IPS-NIHi7 (cell line): ENCODE measurements around the gene OSBPL9.
A peak's percentile ranks its signal among the peaks of the same experiment; 100 is the strongest.
"Not testable (repeated sequence)": the region's sequence is repeated elsewhere in the genome, so short reads cannot be mapped to it uniquely, and the experiment has no call there.

ENCODE experiments used
- DNase-seq: peaks from one replicate; pipeline ENCODE4 v3.0.0; 2012; ENCODE audit warnings: mixed read lengths; ENCODE audit errors: extremely low spot score

Gene OSBPL9

DNA sequence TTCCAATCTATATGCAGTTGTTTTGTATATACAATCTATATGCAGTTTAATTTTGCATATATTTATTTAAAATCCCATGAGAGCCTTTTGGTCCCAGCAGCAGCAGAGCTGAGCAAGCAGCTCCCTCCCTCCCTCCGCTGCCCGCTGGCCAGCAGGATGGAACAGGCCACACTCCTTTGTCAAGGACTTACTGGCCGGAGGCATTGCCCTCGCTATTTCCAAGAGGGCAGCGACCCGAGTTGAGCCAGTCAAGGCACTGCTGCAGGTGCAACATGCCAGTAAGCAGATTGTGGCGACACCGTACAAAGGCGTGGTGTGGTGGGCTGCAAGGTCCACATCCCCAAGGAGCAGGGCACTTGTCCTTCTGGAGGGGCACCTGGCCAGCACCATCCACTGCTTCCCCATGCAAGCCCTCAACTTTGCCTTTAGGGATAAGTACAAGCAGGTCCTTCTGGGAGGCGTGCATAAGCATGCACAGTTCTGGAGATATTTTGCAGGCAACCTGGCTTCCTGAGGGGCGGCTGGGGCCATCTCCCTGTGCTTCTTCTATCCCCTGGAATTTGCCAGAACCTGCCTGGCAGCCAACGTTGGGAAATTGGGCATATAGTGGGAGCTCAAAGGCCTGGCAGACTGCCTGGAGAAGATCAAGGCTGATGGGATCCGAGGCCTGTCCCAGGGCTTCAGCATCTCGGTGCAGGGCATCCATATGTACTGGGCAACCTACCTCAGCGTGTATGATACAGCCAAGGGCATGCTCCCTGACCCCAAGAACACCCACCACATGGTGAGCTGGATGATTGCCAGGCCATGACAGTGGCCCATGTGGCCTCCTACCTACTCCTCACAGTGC lies 92.2 kb downstream of the OSBPL9 start:
- DNase-seq, result no peak

DNA sequence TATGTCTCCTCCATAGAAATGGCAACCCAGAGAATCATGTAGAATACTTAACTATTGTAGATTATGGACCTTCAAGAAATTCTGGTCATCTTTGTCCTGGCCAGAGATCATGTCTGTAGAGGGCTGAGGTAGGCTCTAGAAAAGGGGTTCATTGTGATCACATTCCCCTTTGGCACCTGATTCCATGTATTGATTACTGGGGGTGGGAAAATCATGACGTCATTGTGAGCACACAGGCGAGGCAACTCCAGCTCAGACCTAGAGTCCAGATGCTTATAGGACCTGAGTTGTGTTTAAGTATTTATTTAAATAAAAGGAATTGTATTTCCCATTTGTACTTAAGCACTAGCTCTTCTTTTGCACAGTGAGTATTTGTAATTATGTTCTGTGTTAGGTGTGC lies 93.1 kb downstream of the OSBPL9 start:
- no peak for DNase-seq

DNA sequence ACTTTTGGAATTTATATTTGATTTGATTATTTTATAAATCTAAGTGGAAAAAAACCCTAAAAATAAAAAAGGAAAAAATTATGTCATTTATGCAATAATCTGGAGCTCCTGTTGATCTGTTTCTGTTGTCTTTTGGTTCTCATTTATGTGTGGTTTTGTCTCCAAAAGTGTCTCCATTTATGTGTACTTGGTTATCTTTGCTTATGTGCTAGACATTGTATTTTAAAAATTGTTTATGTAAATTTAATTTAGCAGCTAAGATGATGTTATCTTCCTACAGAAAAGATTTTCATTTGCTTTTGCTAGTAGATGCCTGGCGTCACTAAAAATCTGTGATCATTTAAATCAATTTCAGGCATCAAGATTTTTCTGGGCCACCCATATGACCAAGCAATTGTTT lies 95.7 kb downstream of the OSBPL9 start:
- DNase-seq, result no peak

GRCh38 chr1:51714374-51715019 lies 97.6 kb downstream of the OSBPL9 start:
- DNase-seq, result no peak

DNA sequence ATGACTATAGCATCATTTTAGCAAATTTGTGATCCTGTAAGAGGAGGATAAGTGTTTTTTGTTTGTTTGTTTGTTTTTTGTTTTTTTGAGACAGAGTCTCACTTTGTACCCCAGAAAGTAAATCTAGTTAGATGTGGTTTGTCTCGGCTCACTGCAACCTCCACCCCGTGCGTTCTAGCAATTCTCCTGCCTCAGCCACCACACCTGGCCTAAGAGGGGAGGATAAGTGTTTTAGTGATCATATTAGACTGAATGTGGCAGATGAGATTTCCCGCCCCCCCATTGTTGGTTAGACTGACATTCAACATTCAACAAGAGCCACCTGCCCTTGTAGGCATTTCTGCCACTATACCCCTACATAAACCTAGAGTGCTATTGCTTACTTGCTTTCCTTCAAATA lies 98.5 kb downstream of the OSBPL9 start:
- no peak for DNase-seq

DNA sequence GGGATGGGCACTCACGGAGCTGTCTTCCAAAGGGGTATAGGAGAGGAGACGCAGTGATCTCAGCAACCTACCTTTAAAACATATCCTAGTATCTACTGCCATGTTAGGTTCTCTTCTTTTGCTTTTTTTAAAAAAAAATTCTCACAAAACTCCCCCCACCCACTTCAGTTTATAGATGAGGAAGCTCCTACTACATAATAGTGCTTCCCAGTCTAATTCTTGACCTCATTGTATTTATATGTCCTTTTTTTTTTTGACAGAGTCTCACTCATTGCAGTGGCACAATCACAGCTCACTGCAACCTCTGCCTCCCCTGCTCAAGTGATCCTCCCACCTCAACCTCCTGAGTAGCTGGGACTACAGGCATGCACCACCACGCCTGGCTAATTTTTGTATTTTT lies 99.9 kb downstream of the OSBPL9 start:
- DNase-seq, result no peak

- no peak for DNase-seq
These were observed 101.0 kb downstream of the OSBPL9 start for GRCh38 chr1:51717842-51718241.

GRCh38 chr1:51719146-51719545 lies 102.3 kb downstream of the OSBPL9 start:
- DNase-seq, result no peak

GRCh38 chr1:51724797-51725196 lies 107.9 kb downstream of the OSBPL9 start:
- no peak for DNase-seq

GRCh38 chr1:51726051-51726450 lies 109.2 kb downstream of the OSBPL9 start:
- DNase-seq, result no peak

DNA sequence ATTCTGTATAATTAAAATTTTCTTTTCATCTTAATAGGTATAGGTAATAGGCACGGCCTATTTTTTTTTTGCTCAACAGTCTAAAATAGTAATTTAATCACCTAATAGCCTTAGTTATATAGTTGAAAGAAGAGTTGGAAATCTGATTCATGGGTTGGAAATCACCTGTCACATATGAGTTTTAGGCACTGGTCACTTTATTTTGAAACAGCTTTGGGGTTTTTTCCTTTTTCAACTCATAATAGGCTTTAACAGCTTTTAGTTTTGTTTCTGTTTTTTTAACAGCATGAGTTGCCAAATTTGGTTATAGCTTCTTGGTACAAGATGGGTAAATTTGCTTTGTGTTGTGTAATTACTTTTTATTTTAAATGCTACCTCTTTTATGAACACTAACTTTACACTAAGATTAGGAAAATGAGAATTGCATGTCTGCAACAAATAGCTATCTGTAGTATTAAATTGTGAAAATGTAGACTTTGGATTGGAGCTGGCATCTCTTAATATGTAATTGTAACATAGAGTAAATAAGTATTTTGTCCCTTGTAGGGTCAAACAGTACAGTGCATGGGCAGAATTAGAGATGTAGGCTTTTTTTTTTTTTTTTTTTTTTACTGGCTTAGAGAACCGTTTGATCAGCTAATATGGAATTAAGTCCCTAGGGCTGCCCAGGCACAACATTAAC lies 109.8 kb downstream of the OSBPL9 start:
- DNase-seq, result no peak

GRCh38 chr1:51727366-51727765 lies 110.5 kb downstream of the OSBPL9 start:
- DNase-seq, result no peak

DNA sequence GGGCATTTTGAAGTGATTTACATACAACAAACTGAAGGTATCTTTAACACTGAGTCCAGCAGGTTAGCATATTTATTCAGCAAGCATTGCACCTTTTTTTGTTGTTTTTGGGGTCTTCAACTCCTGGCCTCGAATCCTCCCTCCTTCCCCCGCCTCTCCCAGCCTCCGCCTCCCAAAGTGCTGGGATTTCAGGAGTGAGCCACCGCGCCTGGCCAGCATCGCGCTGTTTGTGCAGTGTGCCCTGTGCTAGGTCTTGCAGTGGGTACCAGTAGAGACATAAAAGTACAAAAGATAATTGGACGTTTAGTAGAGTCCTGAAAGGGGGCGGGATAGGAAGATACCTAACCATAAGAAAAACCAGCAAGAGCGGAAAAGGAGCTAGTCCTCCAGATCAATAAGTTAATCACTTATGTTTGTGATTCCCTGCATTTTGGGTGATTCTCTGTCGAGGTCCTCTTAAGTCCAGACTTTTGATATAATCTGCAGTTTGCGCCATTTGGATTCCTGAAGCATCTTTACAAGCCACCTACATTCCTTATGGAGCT lies 111.8 kb downstream of the OSBPL9 start:
- DNase-seq, result no peak

DNA sequence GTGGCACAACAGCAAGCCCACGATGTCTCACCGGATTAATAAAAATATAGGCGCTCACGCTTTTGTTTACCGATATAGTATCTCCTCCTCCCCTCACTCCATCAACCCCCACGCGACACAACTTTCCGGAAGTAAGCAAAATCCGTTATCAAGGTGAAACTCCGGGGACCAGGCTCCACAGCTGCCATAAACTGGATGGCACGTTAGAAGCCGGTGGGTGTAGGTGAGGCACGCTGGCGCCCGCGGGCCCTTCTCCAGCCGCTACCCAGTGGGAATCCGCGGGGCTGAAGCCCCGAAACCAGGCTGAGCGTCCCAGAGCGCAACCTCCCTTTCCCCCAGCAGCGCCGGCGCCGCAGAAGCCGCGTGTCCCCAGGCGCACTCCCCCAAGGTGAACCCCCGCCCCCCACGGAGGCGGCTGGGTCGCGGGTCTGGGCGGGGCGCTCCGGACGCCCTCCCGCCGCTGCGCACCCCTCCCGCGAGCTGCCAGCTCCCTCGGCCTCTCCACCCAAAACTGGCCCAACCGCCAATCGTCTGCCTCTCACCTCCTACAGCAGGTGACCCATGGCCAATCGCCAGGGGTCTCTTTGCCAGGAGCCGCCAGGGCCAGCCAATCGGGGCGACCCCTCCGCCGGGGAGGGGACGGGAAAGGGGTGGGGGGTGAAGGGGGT lies 112.4 kb downstream of the OSBPL9 start:
- peak; percentile 98 for DNase-seq

DNA sequence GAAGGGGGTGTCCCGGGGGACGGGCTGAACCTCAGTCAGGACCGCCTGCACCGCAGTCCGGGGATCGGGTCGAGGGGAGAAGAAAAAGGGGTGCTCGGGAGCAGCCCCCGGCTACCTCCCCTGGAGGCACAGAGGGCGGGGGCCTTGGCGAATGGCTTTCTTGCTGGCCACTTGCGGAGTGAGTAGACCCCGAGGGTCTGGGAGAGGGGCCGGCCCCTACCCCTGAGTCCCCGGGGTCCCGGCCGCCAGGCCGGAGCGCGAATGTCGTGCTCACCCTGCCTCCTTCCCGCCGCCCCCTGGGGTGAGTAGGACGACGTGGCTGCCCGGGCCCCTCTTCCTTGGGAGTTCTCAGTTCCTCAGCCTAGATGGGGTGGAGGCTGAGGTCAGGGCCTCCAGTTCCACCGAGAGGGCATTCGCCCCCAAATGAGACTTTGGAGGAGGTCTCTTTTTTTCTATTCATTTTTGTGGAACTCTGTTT lies 113.0 kb downstream of the OSBPL9 start:
- no peak for DNase-seq

DNA sequence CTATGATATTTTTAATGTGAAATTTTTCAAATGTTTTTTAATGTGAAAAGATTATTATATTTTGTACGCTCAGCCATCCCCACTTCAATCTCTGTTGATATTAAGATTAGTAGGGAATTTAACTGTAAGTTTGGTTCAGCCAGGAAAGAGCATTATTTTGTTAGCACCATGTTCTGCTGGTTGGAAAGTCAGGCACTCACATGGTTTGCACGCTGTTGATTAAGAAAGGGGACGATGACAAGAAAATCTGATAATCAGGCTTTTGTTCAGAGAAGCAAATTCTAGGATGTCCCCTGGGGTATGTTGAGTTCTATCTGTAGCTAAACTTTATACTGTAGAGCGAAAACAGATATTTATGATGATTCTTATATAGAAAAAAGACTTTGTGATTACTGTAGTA lies 115.1 kb downstream of the OSBPL9 start:
- DNase-seq, result no peak

DNA sequence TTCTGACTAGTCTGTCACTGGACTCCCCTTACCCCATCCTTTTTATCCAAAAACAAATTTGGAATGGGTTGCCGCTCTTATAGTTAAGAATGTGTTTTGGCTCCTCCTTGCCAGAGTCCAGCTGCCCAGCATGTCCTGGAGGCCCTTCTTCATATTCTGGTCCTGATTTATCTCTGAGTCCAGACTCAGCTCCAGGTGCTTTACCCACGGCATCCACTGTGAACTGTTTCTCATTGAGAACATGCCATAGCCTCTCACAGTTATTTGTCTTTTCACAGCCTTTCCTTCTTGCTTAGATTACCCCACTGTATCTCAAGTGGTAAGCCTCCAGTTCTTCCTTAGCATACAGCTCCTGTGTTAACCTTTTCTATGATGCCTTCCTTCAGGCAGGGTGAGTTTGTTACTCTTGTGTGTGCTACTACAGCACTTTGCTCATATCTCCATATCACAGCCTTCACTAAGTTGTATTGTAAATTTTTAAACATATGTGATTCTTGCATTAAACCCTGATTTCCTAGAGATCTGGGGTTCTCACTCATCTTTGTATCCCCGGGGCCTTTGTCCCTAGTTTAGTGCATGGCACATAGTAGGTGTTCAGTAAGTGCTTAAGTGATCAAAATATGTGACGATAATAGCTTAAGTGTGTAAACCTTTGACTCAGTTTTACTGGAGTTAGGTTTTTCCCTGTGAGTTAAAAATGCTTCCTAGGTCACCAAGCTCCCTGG lies 116.0 kb downstream of the OSBPL9 start:
- DNase-seq, result no peak

DNA sequence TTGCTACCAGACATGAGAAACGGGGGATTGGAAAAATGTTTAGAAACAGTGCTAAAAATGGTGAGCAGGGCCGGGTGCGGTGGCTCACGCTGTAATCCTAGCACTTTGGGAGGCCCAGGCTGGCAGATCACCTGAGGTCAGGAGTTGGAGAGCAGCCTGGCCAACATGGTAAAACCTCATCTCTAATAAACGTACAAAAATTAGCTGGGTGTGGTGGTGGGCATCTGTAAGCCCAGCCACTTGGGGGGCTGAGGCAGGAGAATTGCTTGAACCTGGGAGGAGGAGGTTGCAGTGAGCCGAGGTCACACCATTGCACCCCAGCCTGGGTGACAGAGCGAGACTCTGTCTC lies 116.5 kb downstream of the OSBPL9 start:
- not testable (repeated sequence) for DNase-seq

- no peak for DNase-seq
These were observed 117.1 kb downstream of the OSBPL9 start for GRCh38 chr1:51733793-51734522.

- DNase-seq, result no peak
These were observed 118.2 kb downstream of the OSBPL9 start for GRCh38 chr1:51734896-51735745.
